Activated CD4-positive, alpha-beta T cell treated with anti-CD3 and anti-CD28 coated beads for 36 hours (primary cell): ENCODE measurements around the gene CNIH4. TPM values are rescaled to one million over a fixed set of nuclear protein-coding genes. Genes with fewer than 3 reads are reported as not detected.

Source experiments
- ATAC-seq: fragments of 200-7000 bp; cut with Tn5 transposase; one replicate; pipeline ENCODE4 v1.10.0; 2021; ENCODE audit warnings: mild to moderate bottlenecking, moderate library complexity
- CTCF ChIA-PET: fragments of 350-600 bp; sonication (Branson Sonifier 250); formaldehyde crosslinking; loops from one replicate; lab custom pipeline; 2021; ENCODE audit warnings: antibody characterized with exemption; lab: Charles Lee
- POLR2A ChIA-PET: fragments of 350-600 bp; sonication (Branson Sonifier 250); formaldehyde crosslinking; loops from one replicate; lab custom pipeline; 2021; ENCODE audit warnings: antibody characterized with exemption, inconsistent platforms; lab: Charles Lee
- DNase-seq: peaks from one replicate; pipeline ENCODE4 v3.0.0-alpha.2; 2020
- H3K27ac Mint-ChIP-seq: one replicate; pipeline ENCODE4 v1.8.0; 2021; ENCODE audit warnings: mixed read lengths
- H3K27me3 Mint-ChIP-seq: one replicate; pipeline ENCODE4 v1.8.0; 2021; ENCODE audit warnings: mixed read lengths
- H3K36me3 Mint-ChIP-seq: one replicate; pipeline ENCODE4 v1.8.0; 2021; ENCODE audit warnings: low read depth, mixed read lengths
- H3K4me1 Mint-ChIP-seq: one replicate; pipeline ENCODE4 v1.8.0; 2021; ENCODE audit warnings: mixed read lengths
- H3K4me3 Mint-ChIP-seq: one replicate; pipeline ENCODE4 v1.8.0; 2021; ENCODE audit warnings: mild to moderate bottlenecking, moderate library complexity, mixed read lengths
- H3K9me3 Mint-ChIP-seq: one replicate; pipeline ENCODE4 v1.8.0; 2021; ENCODE audit warnings: low read depth, mixed read lengths
- intact Hi-C, 2 experiments: fragments of 100-400 bp; cut with DNase I in 1 of 2; cut with micrococcal nuclease in 1 of 2; formaldehyde crosslinking; loops; one replicate each; pipeline versions ENCODE4 v1.14.2 to v1.15.1; 2022 to 2024; cut with DNase I, micrococcal nuclease
- total RNA-seq, 2 experiments: library from RNA; stranded (reverse); gene quantifications; one replicate each; pipeline ENCODE4 v1.2.3, GENCODE V29; 2021

CNIH4 gene
- total RNA-seq, 2 experiments from 2014 or later = 29.9 to 49.6 TPM

- CTCF ChIA-PET = interaction anchor here (0.7 to 3.6 kb wide), 4 partner anchors 7 to 78 kb away, joined by 3 to 18 read pairs (median 4); no protein-coding TSS in a partner anchor
Observed at GRCh38 chr1:224378855-224379631, 22.4 kb downstream of the CNIH4 start.

GRCh38 chr1:224380003-224380402 is 23.3 kb downstream of the CNIH4 start:
- no peaks in the 10 kb centered on the region for H3K27me3 Mint-ChIP-seq
- ATAC-seq (peak; percentile 30), DNase-seq (peak; percentile 71)
- H3K4me1 Mint-ChIP-seq = peaks cover 78% of the 10 kb centered on the region
- ChIA-PET POLR2A (interaction anchor here (1.0 kb wide), 1 partner anchor 12 kb away, joined by 4 read pairs; no protein-coding TSS in a partner anchor), CTCF (interaction anchor here (0.7 to 3.6 kb wide), 4 partner anchors 8 to 77 kb away, joined by 3 to 18 read pairs (median 4); no protein-coding TSS in a partner anchor)
- intact Hi-C loops = loop anchor here (2.0 to 5.0 kb wide), 6 partner anchors 23 to 213 kb away; partner anchors contain the start of genes DEGS1 (in 2 of the 2), CNIH4 (in 1 of the 2), NVL (in 1 of the 2) and WDR26 (in 1 of the 2)
- H3K36me3 Mint-ChIP-seq = peaks cover 55% of the 10 kb centered on the region
- peak overlapping the region; percentile 52 for H3K27ac Mint-ChIP-seq
- H3K4me3 Mint-ChIP-seq = peak overlapping the region; percentile 7
- no peaks in the 10 kb centered on the region for H3K9me3 Mint-ChIP-seq

More at GRCh38 chr1:224378855-224379631, 22.4 kb downstream of the CNIH4 start:
- no peak for DNase-seq
- Mint-ChIP-seq H3K4me1 (peaks cover 86% of the 10 kb centered on the region), H3K27me3 (no peaks in the 10 kb centered on the region), H3K27ac (no peak overlapping the region), H3K9me3 (no peaks in the 10 kb centered on the region), H3K36me3 (peaks cover 60% of the 10 kb centered on the region), H3K4me3 (no peak overlapping the region)
- POLR2A ChIA-PET = interaction anchor here (1.0 kb wide), 1 partner anchor 11 kb away, joined by 4 read pairs; no protein-coding TSS in a partner anchor
- intact Hi-C loops = loop anchor here in 1 of 2 experiments (2.0 kb wide), 1 partner anchor 56 kb away; the partner anchor contains the start of gene WDR26
- ATAC-seq = no peak

DNA sequence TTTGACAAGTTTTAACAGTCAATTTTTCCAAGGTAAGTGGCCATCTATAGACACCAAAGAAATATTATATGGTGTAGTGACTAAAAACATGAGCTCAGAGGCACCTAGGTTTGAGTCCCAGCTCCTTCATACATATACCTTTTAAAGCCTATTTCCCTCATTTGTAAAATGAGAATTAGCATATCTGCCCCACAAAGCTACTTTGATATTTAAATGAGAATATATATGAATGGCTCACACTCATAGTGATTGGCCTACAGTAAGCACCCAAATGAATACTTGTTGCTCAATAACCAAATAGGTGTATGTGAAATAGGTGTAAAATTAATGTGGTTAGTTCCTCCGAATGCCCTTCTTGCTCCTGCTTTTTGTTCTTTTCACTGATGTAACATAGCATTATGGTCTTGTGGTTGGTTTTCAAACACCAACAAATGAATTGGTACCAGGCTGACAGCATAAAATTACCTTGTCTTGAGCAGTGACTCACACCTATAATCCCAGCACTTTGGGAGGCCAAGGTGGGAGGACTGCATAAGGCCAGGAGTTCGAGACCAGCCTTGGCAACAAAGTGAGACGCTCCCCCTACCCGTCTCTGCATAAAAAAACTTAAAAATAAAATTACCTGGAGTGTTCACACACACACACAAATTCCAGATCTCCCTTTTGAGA is 25.3 kb downstream of the CNIH4 start:
- Mint-ChIP-seq H3K4me1 (peaks cover 72% of the 10 kb centered on the region), H3K36me3 (peaks cover 54% of the 10 kb centered on the region), H3K4me3 (no peak overlapping the region), H3K27me3 (no peaks in the 10 kb centered on the region), H3K9me3 (no peaks in the 10 kb centered on the region), H3K27ac (peak overlapping the region; percentile 76)
- ATAC-seq (peak; percentile 68), DNase-seq (peak; percentile 44)
- intact Hi-C loops = loop anchor here (2.0 to 5.0 kb wide), 6 partner anchors 25 to 215 kb away; partner anchors contain the start of genes DEGS1 (in 2 of the 2), CNIH4 (in 1 of the 2), NVL (in 1 of the 2) and WDR26 (in 1 of the 2)
- ChIA-PET CTCF (interaction anchor here (0.5 to 3.6 kb wide), 3 partner anchors 10 to 24 kb away, joined by 3 to 18 read pairs (median 5); no protein-coding TSS in a partner anchor), POLR2A (interaction anchor here (0.9 to 1.0 kb wide), 4 partner anchors 15 to 213 kb away, joined by 3 to 5 read pairs (median 4); no protein-coding TSS in a partner anchor)

GRCh38 chr1:224383218-224383617 is 26.5 kb downstream of the CNIH4 start:
- H3K4me1 Mint-ChIP-seq = peaks cover 72% of the 10 kb centered on the region
- no peaks in the 10 kb centered on the region for H3K9me3 Mint-ChIP-seq
- H3K4me3 Mint-ChIP-seq = no peak overlapping the region
- no peak for DNase-seq
- H3K36me3 Mint-ChIP-seq = peaks cover 47% of the 10 kb centered on the region
- H3K27me3 Mint-ChIP-seq = no peaks in the 10 kb centered on the region
- intact Hi-C loops = loop anchor here (5.0 kb wide), 4 partner anchors 49 to 216 kb away; partner anchors contain the start of genes DEGS1 (in 2 of the 2) and WDR26 (in 1 of the 2)
- ATAC-seq = no peak
- no peak overlapping the region for H3K27ac Mint-ChIP-seq
- ChIA-PET CTCF (interaction anchor here (0.7 to 3.6 kb wide), 5 partner anchors 11 to 74 kb away, joined by 3 to 18 read pairs (median 5); no protein-coding TSS in a partner anchor), POLR2A (interaction anchor here (0.6 kb wide), 1 partner anchor 38 kb away, joined by 4 read pairs; no protein-coding TSS in a partner anchor)

DNA sequence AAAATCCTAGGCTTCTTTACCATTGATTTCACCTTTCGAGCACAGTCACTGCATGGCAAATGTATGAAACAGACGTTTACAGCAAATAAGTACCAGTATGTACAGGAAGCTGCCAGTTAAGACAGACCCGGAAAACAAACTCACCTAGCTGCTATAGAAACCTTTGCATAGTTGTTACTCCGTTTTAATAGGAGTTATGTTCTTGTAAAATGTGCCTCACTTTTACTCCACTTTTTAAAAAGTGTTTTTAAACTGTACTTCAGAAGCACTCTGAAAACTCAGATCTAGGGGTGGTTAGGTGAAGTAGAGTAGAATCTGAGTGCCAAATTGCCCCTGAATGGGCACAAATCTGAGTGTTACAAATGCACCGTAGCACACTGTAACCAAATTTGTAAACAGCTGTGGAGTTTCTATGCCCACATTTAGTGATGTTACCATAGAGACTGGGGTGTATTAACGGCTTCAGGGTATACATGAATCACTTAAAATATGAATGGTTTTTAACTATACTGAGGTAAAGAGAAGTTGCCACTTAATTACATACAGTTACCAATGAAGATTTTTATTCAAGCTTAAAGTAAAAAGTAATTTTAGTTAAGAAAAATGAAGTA is 30.7 kb downstream of the CNIH4 start:
- Mint-ChIP-seq H3K36me3 (peaks cover 54% of the 10 kb centered on the region), H3K4me3 (no peak overlapping the region), H3K27ac (peak overlapping the region; percentile 51), H3K4me1 (peaks cover 41% of the 10 kb centered on the region), H3K27me3 (no peaks in the 10 kb centered on the region), H3K9me3 (no peaks in the 10 kb centered on the region)
- POLR2A ChIA-PET = interaction anchor here (0.7 to 1.3 kb wide), 3 partner anchors 10 to 111 kb away, joined by 3 to 5 read pairs (median 3); no protein-coding TSS in a partner anchor
- DNase-seq (no peak), ATAC-seq (peak; percentile 69)
- intact Hi-C loops = no loop called here
- CTCF ChIA-PET = interaction anchor here (0.8 to 1.4 kb wide), 3 partner anchors 20 to 271 kb away, joined by 3 to 4 read pairs (median 3); no protein-coding TSS in a partner anchor

GRCh38 chr1:224387943-224388342 is 31.3 kb downstream of the CNIH4 start:
- no peaks in the 10 kb centered on the region for H3K27me3 Mint-ChIP-seq
- H3K36me3 Mint-ChIP-seq = peaks cover 59% of the 10 kb centered on the region
- no peak for DNase-seq
- peak overlapping the region; percentile 30 for H3K27ac Mint-ChIP-seq
- POLR2A ChIA-PET = interaction anchor here (0.5 to 1.3 kb wide), 4 partner anchors 10 to 831 kb away, joined by 3 to 6 read pairs (median 4); no protein-coding TSS in a partner anchor
- H3K4me3 Mint-ChIP-seq = no peak overlapping the region
- CTCF ChIA-PET = interaction anchor here (0.8 to 1.3 kb wide), 3 partner anchors 20 to 61 kb away, joined by 3 to 4 read pairs (median 3); no protein-coding TSS in a partner anchor
- no peak for ATAC-seq
- no peaks in the 10 kb centered on the region for H3K9me3 Mint-ChIP-seq
- peaks cover 43% of the 10 kb centered on the region for H3K4me1 Mint-ChIP-seq
- intact Hi-C loops = no loop called here

DNA sequence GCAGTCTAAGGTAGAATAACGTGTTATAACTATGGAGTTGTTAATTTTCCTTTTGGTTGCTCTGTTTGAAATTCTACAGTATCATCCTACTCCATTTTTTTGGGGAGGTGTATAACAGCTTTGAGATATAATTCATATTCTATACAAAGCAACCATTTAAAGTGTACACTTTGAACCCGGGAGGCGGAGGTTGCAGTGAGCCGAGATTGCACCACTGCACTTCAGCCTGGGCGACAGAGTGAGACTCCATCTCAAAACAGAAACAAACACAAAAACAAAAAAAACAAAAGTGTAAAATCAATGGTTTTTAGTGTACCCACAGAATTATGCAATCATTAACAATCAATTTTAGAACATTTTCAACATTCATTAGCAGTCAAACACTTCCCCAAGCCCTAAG is 33.8 kb downstream of the CNIH4 start:
- no peaks in the 10 kb centered on the region for H3K9me3 Mint-ChIP-seq
- no peak overlapping the region for H3K4me3 Mint-ChIP-seq
- intact Hi-C loops = no loop called here
- no peaks in the 10 kb centered on the region for H3K27me3 Mint-ChIP-seq
- no peak for ATAC-seq
- peaks cover 67% of the 10 kb centered on the region for H3K36me3 Mint-ChIP-seq
- no peak overlapping the region for H3K27ac Mint-ChIP-seq
- POLR2A ChIA-PET = interaction anchor here (0.6 kb wide), 1 partner anchor 1314 kb away, joined by 3 read pairs; no protein-coding TSS in a partner anchor
- no peak for DNase-seq
- peaks cover 49% of the 10 kb centered on the region for H3K4me1 Mint-ChIP-seq
- CTCF ChIA-PET = no interaction called here

- Mint-ChIP-seq H3K4me1 (peaks cover 44% of the 10 kb centered on the region), H3K27ac (peak overlapping the region; percentile 77), H3K36me3 (peaks cover 70% of the 10 kb centered on the region), H3K9me3 (no peaks in the 10 kb centered on the region), H3K4me3 (no peak overlapping the region), H3K27me3 (no peaks in the 10 kb centered on the region)
- DNase-seq = no peak
- intact Hi-C loops = loop anchor here in 1 of 2 experiments (2.0 kb wide), 1 partner anchor 16 kb away; no protein-coding TSS in a partner anchor
- POLR2A ChIA-PET = interaction anchor here (0.5 to 0.7 kb wide), 2 partner anchors 17 to 57 kb away, joined by 3 to 4 read pairs; no protein-coding TSS in a partner anchor
- peak; percentile 89 for ATAC-seq
- CTCF ChIA-PET = no interaction called here
Observed at GRCh38 chr1:224392411-224393249, 36.0 kb downstream of the CNIH4 start.

GRCh38 chr1:224393294-224393693 is 36.6 kb downstream of the CNIH4 start:
- ATAC-seq = no peak
- Mint-ChIP-seq H3K36me3 (peaks cover 71% of the 10 kb centered on the region), H3K4me3 (no peak overlapping the region), H3K27ac (no peak overlapping the region), H3K27me3 (no peaks in the 10 kb centered on the region), H3K9me3 (no peaks in the 10 kb centered on the region), H3K4me1 (peaks cover 37% of the 10 kb centered on the region)
- intact Hi-C loops = loop anchor here in 1 of 2 experiments (2.0 kb wide), 1 partner anchor 16 kb away; no protein-coding TSS in a partner anchor
- no peak for DNase-seq
- CTCF ChIA-PET = no interaction called here
- POLR2A ChIA-PET = interaction anchor here (0.5 kb wide), 1 partner anchor 17 kb away, joined by 3 read pairs; no protein-coding TSS in a partner anchor
